A673 (cell line): Measurements from ENCODE around the gene CDC42EP4. TPM values are rescaled to one million over a fixed set of nuclear protein-coding genes. Genes with fewer than 3 reads are reported as not detected.

Experiments used
- BruUV-seq: library from RNA; stranded (reverse); fragments of 400-500 nt; replicated peaks from 2 replicates; lab custom pipeline; 2021; lab: Mats Ljungman, UMichigan
- CTCF ChIA-PET: fragments of 300-600 bp; sonication (Branson Sonifier 250); formaldehyde crosslinking; loops from one replicate; lab custom pipeline; 2022; ENCODE audit warnings: antibody characterized with exemption; lab: Charles Lee
- POLR2A ChIA-PET: fragments of 300-600 bp; sonication (Branson Sonifier 250); formaldehyde crosslinking; loops from one replicate; lab custom pipeline; 2022; ENCODE audit warnings: antibody characterized with exemption; ENCODE audit not compliant: low non-redundant PET; lab: Charles Lee
- DNase-seq: peaks from one replicate; pipeline ENCODE4 v3.0.0-alpha.2; 2015; ENCODE audit warnings: low spot score
- H3K27ac ChIP-seq: fragments of 200-600 bp; sonication (generic); 2 replicates; pipeline ENCODE4 v1.5.1; 2016; ENCODE audit warnings: mixed run types, low read depth, mild to moderate bottlenecking, mixed read lengths, antibody characterized with exemption, low read length; ENCODE audit not compliant: poor library complexity, severe bottlenecking
- H3K27me3 ChIP-seq: fragments of 200-600 bp; sonication (generic); replicated peaks from 2 replicates; pipeline ENCODE4 v1.6.1; 2017; ENCODE audit warnings: mixed run types, low read depth, mild to moderate bottlenecking, mixed read lengths, antibody characterized with exemption, low read length; ENCODE audit not compliant: insufficient read depth, poor library complexity
- H3K36me3 ChIP-seq: fragments of 200-600 bp; sonication (generic); 2 replicates; pipeline ENCODE4 v1.6.1; 2016; ENCODE audit warnings: mixed run types, mild to moderate bottlenecking, mixed read lengths, antibody characterized with exemption, low read length; ENCODE audit not compliant: insufficient read depth, poor library complexity, severe bottlenecking
- H3K4me1 ChIP-seq: fragments of 200-600 bp; sonication (generic); 2 replicates; pipeline ENCODE4 v1.6.1; 2017; ENCODE audit warnings: mixed run types, mild to moderate bottlenecking, mixed read lengths, antibody characterized with exemption, low read length; ENCODE audit not compliant: insufficient read depth, poor library complexity, severe bottlenecking
- H3K4me3 ChIP-seq: fragments of 200-600 bp; sonication (generic); 2 replicates; pipeline ENCODE4 v1.5.1; 2016; ENCODE audit warnings: low read depth, mixed run types, mild to moderate bottlenecking, mixed read lengths, low read length; ENCODE audit not compliant: poor library complexity, severe bottlenecking
- H3K9me3 ChIP-seq: fragments of 200-600 bp; sonication (generic); 2 replicates; pipeline ENCODE4 v1.6.1; 2016; ENCODE audit warnings: mixed run types, low read depth, mild to moderate bottlenecking, mixed read lengths, antibody characterized with exemption, low read length; ENCODE audit not compliant: poor library complexity, severe bottlenecking
- CTCF ChIP-seq: fragments of 300-800, 200-600 bp; sonication (generic); conservative IDR thresholded peaks from 2 replicates; pipeline ENCODE4 v1.5.1; 2017; ENCODE audit warnings: low read depth, mild to moderate bottlenecking, antibody characterized with exemption, low read length, moderate library complexity, mixed read lengths
- EZH2 ChIP-seq: fragments of 200-600 bp; sonication (generic); IDR thresholded peaks from 2 replicates; pipeline ENCODE4 v1.6.1; 2017; ENCODE audit warnings: borderline replicate concordance, low read depth, mild to moderate bottlenecking, mixed read lengths, antibody characterized with exemption, low read length; ENCODE audit not compliant: poor library complexity, severe bottlenecking
- intact Hi-C: fragments of 100-400 bp; cut with micrococcal nuclease; formaldehyde crosslinking; loops from one replicate; pipeline ENCODE4 v1.10.0; 2022; ENCODE audit not compliant: unreplicated experiment
- total RNA-seq: library from RNA; stranded (reverse); gene quantifications from 2 replicates; pipeline ENCODE4 v1.2.3, GENCODE V29; 2021

CDC42EP4 gene
- total RNA-seq, 1 experiment from 2014 or later, result 37.5 TPM

- CTCF ChIA-PET, result no interaction called here
- POLR2A ChIA-PET, result interaction anchor here (0.6 kb wide), 1 partner anchor 22 kb away, joined by 23 read pairs; no protein-coding TSS in a partner anchor
- Histone ChIP-seq H3K4me3 (no peak overlapping the region), H3K4me1 (peaks cover 61% of the 10 kb centered on the region), H3K9me3 (no peaks in the 10 kb centered on the region), H3K27ac (peak overlapping the region; percentile 32), H3K27me3 (no peaks in the 10 kb centered on the region), H3K36me3 (no peaks in the 10 kb centered on the region)
- TF ChIP-seq EZH2 (no peak), CTCF (no peak)
- BruUV-seq, result no TSS peak
- intact Hi-C loops, result no loop called here
- peak; percentile 56 for DNase-seq
Observed at GRCh38 chr17:73308017-73308823, 3.6 kb downstream of the CDC42EP4 start.

- Histone ChIP-seq H3K4me3 (no peak overlapping the region), H3K4me1 (peaks cover 61% of the 10 kb centered on the region), H3K27ac (peak overlapping the region; percentile 91), H3K27me3 (no peaks in the 10 kb centered on the region), H3K36me3 (no peaks in the 10 kb centered on the region), H3K9me3 (no peaks in the 10 kb centered on the region)
- intact Hi-C loops, result no loop called here
- no peak for TF ChIP-seq EZH2
- no peak for TF ChIP-seq CTCF
- peak; percentile 57 for DNase-seq
- CTCF ChIA-PET, result interaction anchor here (0.7 kb wide), 1 partner anchor 41 kb away, joined by 8 read pairs; no protein-coding TSS in a partner anchor
- BruUV-seq, result no TSS peak
- POLR2A ChIA-PET, result interaction anchor here (0.6 to 0.7 kb wide), 2 partner anchors 9 to 23 kb away, joined by 5 to 23 read pairs; no protein-coding TSS in a partner anchor
Observed at GRCh38 chr17:73307130-73307529, 4.7 kb downstream of the CDC42EP4 start.

GRCh38 chr17:73305845-73306836, 5.7 kb downstream of the CDC42EP4 start:
- POLR2A ChIA-PET, result no interaction called here
- intact Hi-C loops, result no loop called here
- Histone ChIP-seq H3K36me3 (no peaks in the 10 kb centered on the region), H3K9me3 (no peaks in the 10 kb centered on the region), H3K27me3 (no peaks in the 10 kb centered on the region), H3K4me3 (peak overlapping the region; percentile 38), H3K27ac (peak overlapping the region; percentile 91), H3K4me1 (peaks cover 71% of the 10 kb centered on the region)
- DNase-seq, result no peak
- TF ChIP-seq CTCF (no peak), EZH2 (no peak)
- BruUV-seq, result no TSS peak
- CTCF ChIA-PET, result no interaction called here
